Esophagus squamous epithelium (tissue), 4 donors: ENCODE data around the gene CADM1.

Source experiments
- CTCF ChIP-seq, 6 experiments: fragments of 450-650 bp in 4 of 6; fragments of 200-600 bp in 2 of 6; sonication (generic) in 2 of 6; IDR thresholded peaks; one replicate each; pipeline ENCODE4 v1.5.1; 2016 to 2019; ENCODE audit warnings: antibody characterized with exemption in 6 of 6, mild to moderate bottlenecking in 4 of 6, moderate library complexity in 4 of 6
- POLR2A ChIP-seq, 4 donors: fragments of 450-650 bp; IDR thresholded peaks; one replicate each; pipeline ENCODE4 v1.6.1; 2017; ENCODE audit warnings: antibody characterized with exemption in 4 of 4, mild to moderate bottlenecking in 4 of 4, moderate library complexity in 3 of 4

GRCh38 chr11:115151010-115151409 is 353.2 kb downstream of the CADM1 start:
- no peak for TF ChIP-seq CTCF (IDR thresholded peaks at IDR 0.05)
- TF ChIP-seq POLR2A (IDR thresholded peaks at IDR 0.05) = no peak
